ENCODE results near the gene ACY1.

DNA sequence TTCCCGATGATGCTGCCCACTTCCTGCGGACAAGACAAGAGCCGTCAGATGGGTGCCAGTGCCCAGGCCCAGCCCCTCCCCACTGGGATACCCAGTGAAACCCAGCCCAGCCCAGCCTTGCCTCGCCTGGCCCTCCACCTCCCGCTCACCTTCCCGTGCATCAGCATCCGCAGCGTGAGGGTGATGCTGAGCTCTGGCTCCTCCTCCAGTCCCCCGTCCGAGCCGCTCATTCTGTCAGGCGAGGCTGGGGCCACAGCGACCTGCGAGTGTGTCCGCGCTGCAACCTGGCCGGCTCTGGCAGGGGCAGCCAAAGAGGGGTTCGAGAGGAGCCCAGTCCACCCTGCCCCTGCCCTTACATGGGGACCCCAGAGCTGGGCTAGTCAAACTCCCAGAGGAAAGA lies 22.3 kb upstream of the ACY1 start:
- TF ChIP-seq CHD2 (IDR thresholded peaks at IDR 0.05; ENCODE audit: low read length, partially characterized antibody) (no peak), POLR2A (IDR thresholded peaks at IDR 0.05; ENCODE audit: low read length) (no peak), EHF (CRISPR knock-in tag; IDR thresholded peaks at IDR 0.05) (no peak), RNF2 (IDR thresholded peaks at IDR 0.05; ENCODE audit: borderline replicate concordance, low read depth) (no peak), RAD21 (conservative IDR thresholded peaks at IDR 0.05 in 1 of 2, IDR thresholded peaks at IDR 0.05 in 1 of 2) (no peak)
- TF ChIP-seq, protein P1, sequence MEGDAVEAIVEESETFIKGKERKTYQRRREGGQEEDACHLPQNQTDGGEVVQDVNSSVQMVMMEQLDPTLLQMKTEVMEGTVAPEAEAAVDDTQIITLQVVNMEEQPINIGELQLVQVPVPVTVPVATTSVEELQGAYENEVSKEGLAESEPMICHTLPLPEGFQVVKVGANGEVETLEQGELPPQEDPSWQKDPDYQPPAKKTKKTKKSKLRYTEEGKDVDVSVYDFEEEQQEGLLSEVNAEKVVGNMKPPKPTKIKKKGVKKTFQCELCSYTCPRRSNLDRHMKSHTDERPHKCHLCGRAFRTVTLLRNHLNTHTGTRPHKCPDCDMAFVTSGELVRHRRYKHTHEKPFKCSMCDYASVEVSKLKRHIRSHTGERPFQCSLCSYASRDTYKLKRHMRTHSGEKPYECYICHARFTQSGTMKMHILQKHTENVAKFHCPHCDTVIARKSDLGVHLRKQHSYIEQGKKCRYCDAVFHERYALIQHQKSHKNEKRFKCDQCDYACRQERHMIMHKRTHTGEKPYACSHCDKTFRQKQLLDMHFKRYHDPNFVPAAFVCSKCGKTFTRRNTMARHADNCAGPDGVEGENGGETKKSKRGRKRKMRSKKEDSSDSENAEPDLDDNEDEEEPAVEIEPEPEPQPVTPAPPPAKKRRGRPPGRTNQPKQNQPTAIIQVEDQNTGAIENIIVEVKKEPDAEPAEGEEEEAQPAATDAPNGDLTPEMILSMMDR (IDR thresholded peaks at IDR 0.05), result no peak
- TF ChIP-seq, protein P2, sequence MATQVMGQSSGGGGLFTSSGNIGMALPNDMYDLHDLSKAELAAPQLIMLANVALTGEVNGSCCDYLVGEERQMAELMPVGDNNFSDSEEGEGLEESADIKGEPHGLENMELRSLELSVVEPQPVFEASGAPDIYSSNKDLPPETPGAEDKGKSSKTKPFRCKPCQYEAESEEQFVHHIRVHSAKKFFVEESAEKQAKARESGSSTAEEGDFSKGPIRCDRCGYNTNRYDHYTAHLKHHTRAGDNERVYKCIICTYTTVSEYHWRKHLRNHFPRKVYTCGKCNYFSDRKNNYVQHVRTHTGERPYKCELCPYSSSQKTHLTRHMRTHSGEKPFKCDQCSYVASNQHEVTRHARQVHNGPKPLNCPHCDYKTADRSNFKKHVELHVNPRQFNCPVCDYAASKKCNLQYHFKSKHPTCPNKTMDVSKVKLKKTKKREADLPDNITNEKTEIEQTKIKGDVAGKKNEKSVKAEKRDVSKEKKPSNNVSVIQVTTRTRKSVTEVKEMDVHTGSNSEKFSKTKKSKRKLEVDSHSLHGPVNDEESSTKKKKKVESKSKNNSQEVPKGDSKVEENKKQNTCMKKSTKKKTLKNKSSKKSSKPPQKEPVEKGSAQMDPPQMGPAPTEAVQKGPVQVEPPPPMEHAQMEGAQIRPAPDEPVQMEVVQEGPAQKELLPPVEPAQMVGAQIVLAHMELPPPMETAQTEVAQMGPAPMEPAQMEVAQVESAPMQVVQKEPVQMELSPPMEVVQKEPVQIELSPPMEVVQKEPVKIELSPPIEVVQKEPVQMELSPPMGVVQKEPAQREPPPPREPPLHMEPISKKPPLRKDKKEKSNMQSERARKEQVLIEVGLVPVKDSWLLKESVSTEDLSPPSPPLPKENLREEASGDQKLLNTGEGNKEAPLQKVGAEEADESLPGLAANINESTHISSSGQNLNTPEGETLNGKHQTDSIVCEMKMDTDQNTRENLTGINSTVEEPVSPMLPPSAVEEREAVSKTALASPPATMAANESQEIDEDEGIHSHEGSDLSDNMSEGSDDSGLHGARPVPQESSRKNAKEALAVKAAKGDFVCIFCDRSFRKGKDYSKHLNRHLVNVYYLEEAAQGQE (IDR thresholded peaks at IDR 0.05), result no peak

All from A549 (cell line).